Erythroblast (primary cell): ENCODE data around the gene KCNN2.

ENCODE experiments used
- DNase-seq, 2 experiments: peaks; one replicate each; lab custom pipeline; 2025; lab: John Stamatoyannopoulos, UW
- GATA1 ChIP-seq: IDR thresholded peaks from 2 replicates; pipeline ENCODE4 v1.6.1; 2011; ENCODE audit warnings: low read depth, mild to moderate bottlenecking, control low read depth, low read length, moderate library complexity
- POLR2A ChIP-seq: IDR thresholded peaks from 2 replicates; pipeline ENCODE4 v1.6.1; 2011; ENCODE audit warnings: mild to moderate bottlenecking, low read length

The KCNN2 gene

GRCh38 chr5:114450437-114450836, 88.6 kb downstream of the KCNN2 start:
- no peak for TF ChIP-seq POLR2A
- no peak for TF ChIP-seq GATA1
- DNase-seq: no peak

- DNase-seq: no peak
- no peak for TF ChIP-seq POLR2A
Measured at GRCh38 chr5:114458726-114459125, 96.9 kb downstream of the KCNN2 start.

GRCh38 chr5:114467171-114467570, 105.3 kb downstream of the KCNN2 start:
- TF ChIP-seq POLR2A: no peak
- no peak for TF ChIP-seq GATA1
- no peak for DNase-seq

- no peak for DNase-seq
- TF ChIP-seq GATA1: no peak
- no peak for TF ChIP-seq POLR2A
Measured at GRCh38 chr5:114467729-114468128, 105.9 kb downstream of the KCNN2 start.

GRCh38 chr5:114469372-114469771, 107.5 kb downstream of the KCNN2 start:
- no peak for DNase-seq
- TF ChIP-seq POLR2A: no peak
- no peak for TF ChIP-seq GATA1

- DNase-seq: no peak
Measured at GRCh38 chr5:114471529-114471928, 109.7 kb downstream of the KCNN2 start.

GRCh38 chr5:114473541-114473940, 111.7 kb downstream of the KCNN2 start:
- TF ChIP-seq POLR2A (no peak), GATA1 (no peak)
- DNase-seq: no peak

More at GRCh38 chr5:114471529-114471928, 109.7 kb downstream of the KCNN2 start:
- TF ChIP-seq POLR2A (no peak), GATA1 (no peak)

GRCh38 chr5:114477816-114478334, 116.0 kb downstream of the KCNN2 start:
- TF ChIP-seq GATA1: no peak
- DNase-seq: no peak

GRCh38 chr5:114500756-114501155, 138.9 kb downstream of the KCNN2 start:
- no peak for DNase-seq
- TF ChIP-seq GATA1 (no peak), POLR2A (no peak)

GRCh38 chr5:114504560-114504959, 142.7 kb downstream of the KCNN2 start:
- TF ChIP-seq GATA1 (no peak), POLR2A (no peak)
- DNase-seq: no peak

GRCh38 chr5:114524221-114524620, 162.4 kb downstream of the KCNN2 start:
- TF ChIP-seq GATA1 (no peak), POLR2A (no peak)
- no peak for DNase-seq

- no peak for DNase-seq
- TF ChIP-seq POLR2A: no peak
- no peak for TF ChIP-seq GATA1
Measured at GRCh38 chr5:114544561-114544960, 182.7 kb downstream of the KCNN2 start.
